Caco-2 (cell line): Measurements from ENCODE around the gene MDFIC. TPM values are rescaled to one million over a fixed set of nuclear protein-coding genes. Genes with fewer than 3 reads are reported as not detected.

ENCODE experiments used
- BruUV-seq: library from RNA; stranded (reverse); fragments of 400-500 nt; replicated peaks from 2 replicates; lab custom pipeline; 2021; lab: Mats Ljungman, UMichigan
- CTCF ChIA-PET: fragments of 300-600 bp; sonication (Branson Sonifier 250); formaldehyde crosslinking; loops from one replicate; lab custom pipeline; 2022; ENCODE audit warnings: antibody characterized with exemption; lab: Charles Lee
- POLR2A ChIA-PET: fragments of 300-600 bp; sonication (Branson Sonifier 250); formaldehyde crosslinking; loops from one replicate; lab custom pipeline; 2022; ENCODE audit warnings: antibody characterized with exemption; lab: Charles Lee
- DNase-seq, 2 experiments: peaks; one replicate each; pipeline versions ENCODE4 v3.0.0 to v3.0.0-alpha.2; 2020 to 2022
- H3K27me3 ChIP-seq: replicated peaks from 2 replicates; pipeline ENCODE4 v1.6.0; 2011; ENCODE audit warnings: low read length; ENCODE audit not compliant: control insufficient read depth, insufficient read depth
- H3K36me3 ChIP-seq: 2 replicates; pipeline ENCODE4 v1.5.1; 2011; ENCODE audit warnings: low read length; ENCODE audit not compliant: control insufficient read depth, insufficient read depth
- H3K4me1 ChIP-seq: fragments of 250-450 bp; sonication (Bioruptor Pico); 2 replicates; pipeline ENCODE4 v1.5.1; 2020; ENCODE audit warnings: mild to moderate bottlenecking
- H3K4me3 ChIP-seq: 2 replicates; pipeline ENCODE4 v1.5.1; 2011; ENCODE audit warnings: low read depth, mild to moderate bottlenecking, control low read depth, low read length
- H3K9me3 ChIP-seq: fragments of 250-450 bp; sonication (Bioruptor Pico); 2 replicates; pipeline ENCODE4 v1.5.1; 2020; ENCODE audit warnings: mild to moderate bottlenecking, moderate library complexity
- H3K27ac Mint-ChIP-seq: one replicate; pipeline ENCODE4 v1.8.0; 2022; ENCODE audit warnings: mixed read lengths; ENCODE audit not compliant: unreplicated experiment
- H3K27me3 Mint-ChIP-seq: one replicate; pipeline ENCODE4 v1.8.0; 2022; ENCODE audit warnings: mixed read lengths; ENCODE audit not compliant: insufficient read depth, unreplicated experiment
- H3K36me3 Mint-ChIP-seq: one replicate; pipeline ENCODE4 v1.8.0; 2022; ENCODE audit warnings: mild to moderate bottlenecking, mixed read lengths; ENCODE audit not compliant: insufficient read depth, unreplicated experiment
- H3K4me1 Mint-ChIP-seq: one replicate; pipeline ENCODE4 v1.8.0; 2022; ENCODE audit warnings: low read depth, mixed read lengths; ENCODE audit not compliant: unreplicated experiment
- H3K4me3 Mint-ChIP-seq: one replicate; pipeline ENCODE4 v1.8.0; 2022; ENCODE audit warnings: mild to moderate bottlenecking, moderate library complexity, mixed read lengths; ENCODE audit not compliant: unreplicated experiment
- H3K9me3 Mint-ChIP-seq: one replicate; pipeline ENCODE4 v1.8.0; 2022; ENCODE audit warnings: mixed read lengths; ENCODE audit not compliant: unreplicated experiment
- CTCF ChIP-seq, 2 experiments: fragments of 200-600 bp in 1 of 2; IDR thresholded peaks; 1 replicate in 1 of 2; 2 replicates in 1 of 2; pipeline versions ENCODE4 v1.5.1 to v1.8.0; 2011 to 2022; ENCODE audit warnings: antibody characterized with exemption in 1 of 2, control low read depth in 1 of 2, inconsistent platforms in 1 of 2, low read depth in 1 of 2, low read length in 1 of 2, mild to moderate bottlenecking in 1 of 2, moderate library complexity in 1 of 2; ENCODE audit not compliant: insufficient read depth in 1 of 2, severe bottlenecking in 1 of 2, unreplicated experiment in 1 of 2
- intact Hi-C: fragments of 100-400 bp; cut with micrococcal nuclease; formaldehyde crosslinking; loops from one replicate; pipeline ENCODE4 v1.10.0; 2022; ENCODE audit not compliant: unreplicated experiment
- total RNA-seq: library from RNA; stranded (reverse); gene quantifications from 2 replicates; pipeline ENCODE4 v1.2.3, GENCODE V29; 2022

Gene MDFIC
- total RNA-seq, 1 experiment from 2014 or later: 2.7 TPM

GRCh38 chr7:114936471-114936870 lies 14.6 kb downstream of the MDFIC start:
- no peak overlapping the region for H3K27ac Mint-ChIP-seq
- no peaks in the 10 kb centered on the region for H3K4me1 Mint-ChIP-seq
- peaks cover 6% of the 10 kb centered on the region for H3K27me3 Mint-ChIP-seq
- Histone ChIP-seq H3K9me3 (no peaks in the 10 kb centered on the region), H3K4me1 (no peaks in the 10 kb centered on the region), H3K4me3 (no peak overlapping the region), H3K27me3 (no peaks in the 10 kb centered on the region), H3K36me3 (no peaks in the 10 kb centered on the region)
- ChIA-PET CTCF (no interaction called here), POLR2A (no interaction called here)
- intact Hi-C loops: no loop called here
- no peaks in the 10 kb centered on the region for H3K9me3 Mint-ChIP-seq
- BruUV-seq: no TSS peak
- H3K36me3 Mint-ChIP-seq: no peaks in the 10 kb centered on the region
- no peak for TF ChIP-seq CTCF (IDR thresholded peaks at IDR 0.05; ENCODE audit: insufficient read depth in 1 of 2, low read depth in 1 of 2, low read length in 1 of 2, severe bottlenecking in 1 of 2, unreplicated experiment in 1 of 2)
- no peak overlapping the region for H3K4me3 Mint-ChIP-seq
- no peak for DNase-seq

- no peak overlapping the region for H3K4me3 Mint-ChIP-seq
- H3K27ac Mint-ChIP-seq: no peak overlapping the region
- no peaks in the 10 kb centered on the region for H3K4me1 Mint-ChIP-seq
- Histone ChIP-seq H3K36me3 (no peaks in the 10 kb centered on the region), H3K4me1 (no peaks in the 10 kb centered on the region), H3K9me3 (no peaks in the 10 kb centered on the region), H3K27me3 (no peaks in the 10 kb centered on the region), H3K4me3 (no peak overlapping the region)
- no TSS peak for BruUV-seq
- POLR2A ChIA-PET: no interaction called here
- H3K36me3 Mint-ChIP-seq: no peaks in the 10 kb centered on the region
- no peaks in the 10 kb centered on the region for H3K9me3 Mint-ChIP-seq
- intact Hi-C loops: no loop called here
- no peak for TF ChIP-seq CTCF (IDR thresholded peaks at IDR 0.05; ENCODE audit: insufficient read depth in 1 of 2, low read depth in 1 of 2, low read length in 1 of 2, severe bottlenecking in 1 of 2, unreplicated experiment in 1 of 2)
- peaks cover 5% of the 10 kb centered on the region for H3K27me3 Mint-ChIP-seq
- CTCF ChIA-PET: no interaction called here
- DNase-seq: no peak
Observed at GRCh38 chr7:114937446-114937845, 15.6 kb downstream of the MDFIC start.

GRCh38 chr7:114938785-114939184 lies 16.9 kb downstream of the MDFIC start:
- Mint-ChIP-seq H3K36me3 (no peaks in the 10 kb centered on the region), H3K27me3 (peaks cover 5% of the 10 kb centered on the region), H3K4me1 (no peaks in the 10 kb centered on the region), H3K9me3 (no peaks in the 10 kb centered on the region), H3K27ac (no peak overlapping the region), H3K4me3 (no peak overlapping the region)
- Histone ChIP-seq H3K36me3 (no peaks in the 10 kb centered on the region), H3K4me1 (no peaks in the 10 kb centered on the region), H3K9me3 (no peaks in the 10 kb centered on the region), H3K27me3 (no peaks in the 10 kb centered on the region), H3K4me3 (no peak overlapping the region)
- CTCF ChIA-PET: interaction anchor here (2.5 kb wide), 1 partner anchor 73 kb away, joined by 41 read pairs; no protein-coding TSS in a partner anchor
- BruUV-seq: no TSS peak
- no peak for DNase-seq
- no peak for TF ChIP-seq CTCF (IDR thresholded peaks at IDR 0.05; ENCODE audit: insufficient read depth in 1 of 2, low read depth in 1 of 2, low read length in 1 of 2, severe bottlenecking in 1 of 2, unreplicated experiment in 1 of 2)
- POLR2A ChIA-PET: no interaction called here
- intact Hi-C loops: loop anchor here (1.0 kb wide), 1 partner anchor 73 kb away; no protein-coding TSS in a partner anchor
